GM12873 (cell line): ENCODE measurements around the gene SH3RF3.

Experiments used
- TF ChIP-seq, protein P1 (sequence below): IDR thresholded peaks from 2 replicates; pipeline ENCODE4 v1.5.1; 2012; ENCODE audit warnings: low read depth, mild to moderate bottlenecking, moderate library complexity, low read length, control low read depth; ENCODE audit not compliant: insufficient read depth; ENCODE audit errors: missing control alignments

The SH3RF3 gene

DNA sequence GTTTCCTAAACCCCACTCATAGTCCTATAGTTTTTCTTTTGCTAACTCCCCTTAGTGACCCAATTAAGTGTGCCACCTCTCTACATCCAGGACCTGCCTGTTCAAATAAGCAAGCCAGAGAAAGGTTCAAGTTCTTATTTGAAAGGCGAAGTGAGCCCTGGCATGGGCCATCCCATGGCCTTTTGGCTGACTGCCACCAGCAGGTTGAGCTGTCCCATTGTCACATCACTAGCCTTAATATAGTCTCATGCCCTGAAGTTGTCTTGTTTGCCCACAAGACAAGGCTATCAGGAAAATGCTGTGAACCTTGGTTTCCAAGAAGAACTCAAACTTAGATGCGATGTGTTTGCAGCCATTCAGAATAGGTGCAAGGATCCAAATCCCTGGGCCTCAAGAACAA lies 158.8 kb downstream of the SH3RF3 start:
- TF ChIP-seq, protein P1, sequence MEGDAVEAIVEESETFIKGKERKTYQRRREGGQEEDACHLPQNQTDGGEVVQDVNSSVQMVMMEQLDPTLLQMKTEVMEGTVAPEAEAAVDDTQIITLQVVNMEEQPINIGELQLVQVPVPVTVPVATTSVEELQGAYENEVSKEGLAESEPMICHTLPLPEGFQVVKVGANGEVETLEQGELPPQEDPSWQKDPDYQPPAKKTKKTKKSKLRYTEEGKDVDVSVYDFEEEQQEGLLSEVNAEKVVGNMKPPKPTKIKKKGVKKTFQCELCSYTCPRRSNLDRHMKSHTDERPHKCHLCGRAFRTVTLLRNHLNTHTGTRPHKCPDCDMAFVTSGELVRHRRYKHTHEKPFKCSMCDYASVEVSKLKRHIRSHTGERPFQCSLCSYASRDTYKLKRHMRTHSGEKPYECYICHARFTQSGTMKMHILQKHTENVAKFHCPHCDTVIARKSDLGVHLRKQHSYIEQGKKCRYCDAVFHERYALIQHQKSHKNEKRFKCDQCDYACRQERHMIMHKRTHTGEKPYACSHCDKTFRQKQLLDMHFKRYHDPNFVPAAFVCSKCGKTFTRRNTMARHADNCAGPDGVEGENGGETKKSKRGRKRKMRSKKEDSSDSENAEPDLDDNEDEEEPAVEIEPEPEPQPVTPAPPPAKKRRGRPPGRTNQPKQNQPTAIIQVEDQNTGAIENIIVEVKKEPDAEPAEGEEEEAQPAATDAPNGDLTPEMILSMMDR: no peak

DNA sequence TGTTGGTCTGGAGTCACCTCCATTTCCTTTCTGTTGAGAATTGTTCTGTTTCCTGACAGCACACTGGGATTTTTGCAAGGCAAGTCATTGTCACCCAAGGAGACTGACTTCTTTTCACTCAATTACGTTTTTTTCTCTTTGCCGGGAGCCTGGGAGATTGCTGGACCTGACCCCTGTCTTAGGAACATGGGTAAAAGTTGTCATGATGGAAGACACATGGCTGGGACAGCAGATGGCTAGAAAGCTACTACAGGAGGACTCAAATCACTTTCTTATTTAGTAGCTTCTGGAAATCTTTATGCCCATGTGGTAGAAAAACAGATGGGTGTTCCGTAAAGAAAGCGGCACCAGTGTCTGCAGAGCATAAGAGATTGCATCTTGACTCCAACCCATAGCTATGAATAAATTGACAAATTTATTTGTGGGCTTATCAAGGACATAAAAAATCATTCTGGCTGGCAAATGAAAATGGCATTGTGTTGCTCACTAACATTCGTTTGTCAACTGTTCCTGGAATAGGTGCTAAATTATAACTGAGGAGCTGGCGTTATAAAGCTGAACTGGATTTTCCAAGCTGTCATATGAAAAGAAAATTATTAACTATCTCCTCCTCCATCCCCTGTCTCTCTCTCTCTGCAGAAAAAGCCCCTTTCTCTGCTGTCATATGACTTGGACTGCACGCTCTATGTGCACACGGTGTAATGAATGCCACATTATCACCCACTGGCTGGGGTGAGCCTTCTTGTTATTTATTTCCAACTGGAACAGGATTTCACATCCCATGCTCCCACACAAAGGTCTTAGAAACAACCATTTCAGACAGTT lies 159.8 kb downstream of the SH3RF3 start:
- TF ChIP-seq, protein P1: no peak

DNA sequence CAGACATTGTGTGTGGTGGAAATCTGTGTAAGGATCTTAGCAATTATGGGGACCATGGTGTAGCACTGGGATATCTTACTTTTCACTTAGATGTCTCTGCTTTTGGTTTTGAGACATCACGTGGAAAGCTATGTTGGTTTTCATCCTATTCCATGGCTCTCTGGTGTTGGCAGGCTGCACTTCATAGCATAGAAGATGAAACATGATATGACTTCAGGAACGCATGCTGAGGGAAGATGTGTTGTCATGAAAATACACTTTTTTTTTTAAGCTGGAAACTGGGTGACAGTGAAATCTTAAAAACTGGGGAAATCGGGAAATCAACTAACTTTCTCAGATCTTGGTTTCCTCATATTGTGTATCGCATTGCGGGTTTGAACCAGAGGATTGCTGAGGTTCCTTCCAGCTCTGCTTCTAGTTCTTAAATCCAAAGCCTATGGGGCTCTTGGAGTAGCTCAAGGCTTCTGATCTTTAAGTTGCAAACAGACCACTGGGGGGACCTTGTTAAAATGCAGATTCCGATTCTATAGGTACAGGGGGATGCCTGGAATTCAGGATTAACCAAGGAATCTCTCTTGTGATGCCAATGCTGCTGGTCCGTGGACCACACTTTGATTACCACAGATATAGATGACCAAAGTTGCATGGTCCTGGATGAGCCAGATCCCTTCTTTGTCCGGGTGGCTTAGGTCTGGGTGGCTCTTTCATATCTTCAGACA lies 160.7 kb downstream of the SH3RF3 start:
- TF ChIP-seq, protein P1: no peak

DNA sequence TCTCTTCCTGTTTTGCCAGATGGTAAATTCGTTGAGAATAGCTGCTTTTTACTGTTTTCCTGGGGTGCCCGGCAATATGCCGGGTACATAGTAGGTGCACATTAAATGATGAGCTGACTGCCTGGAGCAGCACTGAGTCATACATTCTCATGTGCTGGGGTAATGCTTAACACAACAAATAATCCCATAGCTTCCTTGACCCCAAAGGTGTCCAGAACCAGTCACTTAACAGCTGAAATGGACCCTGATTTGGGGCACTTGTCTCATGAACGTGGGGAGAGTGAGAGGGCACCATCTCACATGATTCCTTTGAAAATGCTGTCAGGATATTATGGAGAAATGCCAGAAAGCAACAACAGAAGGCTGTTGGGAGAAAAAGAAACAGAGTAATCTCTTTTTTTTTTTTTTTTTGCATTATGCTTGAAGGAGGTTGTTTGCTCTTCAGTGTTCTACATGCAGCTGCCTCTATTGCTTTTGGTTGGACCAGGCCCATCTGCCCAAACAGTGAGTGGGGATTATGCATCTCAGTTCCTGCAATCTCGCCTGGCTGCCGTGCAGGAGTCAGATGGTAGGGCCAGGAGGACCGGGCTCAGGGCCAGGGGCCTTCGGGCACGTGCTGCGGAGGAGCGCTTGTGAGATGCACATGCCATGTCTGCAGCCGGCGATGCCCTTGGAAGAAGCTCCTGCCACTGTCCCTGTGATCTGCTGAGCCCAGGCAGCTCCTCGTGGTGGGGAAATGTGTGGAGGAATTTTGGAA lies 162.1 kb downstream of the SH3RF3 start:
- TF ChIP-seq, protein P1: no peak

DNA sequence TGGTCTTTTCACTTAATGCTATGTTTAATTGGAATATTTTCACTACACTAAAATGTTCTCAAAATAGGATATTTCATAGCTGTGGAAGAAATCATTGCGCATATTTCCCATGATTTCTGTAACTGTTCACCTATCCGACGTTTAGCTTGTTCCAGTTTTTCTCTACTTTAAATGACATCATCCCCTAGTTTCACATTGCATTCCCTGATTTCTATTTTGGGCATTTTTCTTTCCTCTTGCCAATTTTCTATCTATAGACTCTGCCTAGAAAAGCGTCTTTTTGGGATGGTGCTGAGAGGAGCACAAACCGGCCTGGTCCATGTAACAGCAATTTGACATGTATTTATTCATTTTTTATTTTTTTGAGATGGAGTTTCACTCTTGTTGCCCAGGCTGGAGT lies 163.4 kb downstream of the SH3RF3 start:
- TF ChIP-seq, protein P1: no peak

DNA sequence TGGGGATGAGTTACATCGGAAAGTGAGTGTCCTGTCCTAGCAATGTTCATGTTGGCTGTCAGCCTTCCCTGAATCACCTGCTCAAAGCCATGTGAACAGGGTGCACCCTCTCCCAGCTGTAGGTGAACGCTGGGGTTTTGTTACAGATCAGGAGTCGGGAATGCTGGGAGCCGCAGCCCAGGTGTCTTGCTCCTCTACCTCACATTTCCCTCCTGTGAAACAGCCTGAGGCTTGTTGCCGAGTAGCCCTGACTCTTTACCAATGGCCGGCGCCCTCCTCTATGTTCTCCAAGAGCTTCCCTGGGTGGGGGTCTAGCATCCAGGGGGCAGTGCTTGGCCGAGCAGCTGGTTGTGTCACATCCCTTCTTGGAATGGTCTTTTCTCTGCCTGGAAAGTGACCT lies 164.7 kb downstream of the SH3RF3 start:
- TF ChIP-seq, protein P1: no peak

DNA sequence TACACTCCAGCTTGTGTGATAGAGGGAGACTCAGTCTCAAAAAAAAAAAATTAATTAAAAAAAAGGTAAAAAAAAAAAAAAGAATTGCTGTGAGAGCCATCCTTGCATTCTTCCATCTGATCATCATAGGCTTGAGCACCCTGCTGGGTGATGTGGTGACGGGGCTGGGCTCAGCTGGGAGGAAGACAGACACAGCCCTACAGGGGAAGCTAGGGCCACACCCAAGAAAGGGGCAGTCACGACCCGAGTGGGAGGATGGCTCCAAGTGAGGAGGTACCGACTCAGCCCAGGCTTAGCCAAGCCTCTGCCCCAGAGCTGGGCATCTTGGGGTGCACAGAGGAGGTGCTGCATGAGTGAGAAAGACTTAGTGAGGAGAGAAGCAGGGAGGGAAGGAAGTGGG lies 165.5 kb downstream of the SH3RF3 start:
- TF ChIP-seq, protein P1: no peak
